ENCODE results near the gene NAV2. TPM values are rescaled to one million over a fixed set of nuclear protein-coding genes. Genes with fewer than 3 reads are reported as not detected.

Gene NAV2
- total RNA-seq, 4 donors from 2014 or later, result 9.6 to 40.0 (median 23.1) TPM

DNA sequence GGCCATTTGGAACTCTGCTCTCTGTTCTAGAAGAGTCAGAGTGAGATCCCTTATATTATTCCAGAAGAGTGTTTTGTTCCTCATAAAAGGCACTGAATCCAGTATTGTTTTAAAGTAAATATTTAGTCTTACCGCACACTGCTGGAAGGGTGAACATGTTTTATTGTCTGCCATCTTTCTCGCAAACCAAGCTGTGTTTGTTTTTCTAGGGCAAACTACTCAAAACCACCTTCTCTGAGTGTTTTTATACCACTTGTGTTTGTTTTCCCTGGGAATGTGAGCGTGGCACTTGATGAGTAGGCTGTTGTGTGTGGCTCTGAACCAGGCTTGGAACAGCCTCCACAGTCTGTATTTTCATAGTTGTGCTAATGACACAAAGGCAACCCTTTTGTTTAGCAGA, 357.8 kb downstream of the NAV2 start:
- TF ChIP-seq POLR2A (IDR thresholded peaks at IDR 0.05) (no peak), POLR2AphosphoS5 (IDR thresholded peaks at IDR 0.05) (no peak), EP300 (IDR thresholded peaks at IDR 0.05; ENCODE audit: low read depth) (no peak)
- TF ChIP-seq, protein P1, sequence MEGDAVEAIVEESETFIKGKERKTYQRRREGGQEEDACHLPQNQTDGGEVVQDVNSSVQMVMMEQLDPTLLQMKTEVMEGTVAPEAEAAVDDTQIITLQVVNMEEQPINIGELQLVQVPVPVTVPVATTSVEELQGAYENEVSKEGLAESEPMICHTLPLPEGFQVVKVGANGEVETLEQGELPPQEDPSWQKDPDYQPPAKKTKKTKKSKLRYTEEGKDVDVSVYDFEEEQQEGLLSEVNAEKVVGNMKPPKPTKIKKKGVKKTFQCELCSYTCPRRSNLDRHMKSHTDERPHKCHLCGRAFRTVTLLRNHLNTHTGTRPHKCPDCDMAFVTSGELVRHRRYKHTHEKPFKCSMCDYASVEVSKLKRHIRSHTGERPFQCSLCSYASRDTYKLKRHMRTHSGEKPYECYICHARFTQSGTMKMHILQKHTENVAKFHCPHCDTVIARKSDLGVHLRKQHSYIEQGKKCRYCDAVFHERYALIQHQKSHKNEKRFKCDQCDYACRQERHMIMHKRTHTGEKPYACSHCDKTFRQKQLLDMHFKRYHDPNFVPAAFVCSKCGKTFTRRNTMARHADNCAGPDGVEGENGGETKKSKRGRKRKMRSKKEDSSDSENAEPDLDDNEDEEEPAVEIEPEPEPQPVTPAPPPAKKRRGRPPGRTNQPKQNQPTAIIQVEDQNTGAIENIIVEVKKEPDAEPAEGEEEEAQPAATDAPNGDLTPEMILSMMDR (IDR thresholded peaks at IDR 0.05), result no peak
- Histone ChIP-seq H3K36me3 (no peaks in the 10 kb centered on the region), H3K27me3 (no peaks in the 10 kb centered on the region), H3K4me3 (no peak overlapping the region), H3K27ac (no peak overlapping the region), H3K4me1 (no peaks in the 10 kb centered on the region), H3K9me3 (no peaks in the 10 kb centered on the region)
- in situ Hi-C loops (cut with MboI; ENCODE audit: low pct_ligation_motif_present in 1 of 4, low pct_unique_long_range_greater_than_20kb in 1 of 4, low sequenced_read_pairs in 3 of 4), result no loop called here
- 54 to 60% methylated on average over 3 of the region's 3 CpGs for WGBS, 2 donors (ENCODE audit: low coverage in 1 of 2)
- no peak for DNase-seq
- intact Hi-C loops (cut with DNase I; ENCODE audit: low total_unique reads), result no loop called here

- no peaks in the 10 kb centered on the region for H3K9me3 ChIP-seq
- H3K27ac ChIP-seq, result no peak overlapping the region
- TF ChIP-seq POLR2AphosphoS5 (IDR thresholded peaks at IDR 0.05), result no peak
- TF ChIP-seq POLR2A (IDR thresholded peaks at IDR 0.05), result no peak
- intact Hi-C loops (cut with DNase I; ENCODE audit: low total_unique reads), result no loop called here
- H3K27me3 ChIP-seq, result no peaks in the 10 kb centered on the region
- DNase-seq, result no peak
- H3K4me3 ChIP-seq, result no peak overlapping the region
- WGBS, 2 donors (ENCODE audit: low coverage in 1 of 2), result 88 to 90% methylated on average over 4 of the region's 4 CpGs
- no peaks in the 10 kb centered on the region for H3K4me1 ChIP-seq
- H3K36me3 ChIP-seq, result no peaks in the 10 kb centered on the region
- in situ Hi-C loops (cut with MboI; ENCODE audit: low pct_ligation_motif_present in 1 of 4, low pct_unique_long_range_greater_than_20kb in 1 of 4, low sequenced_read_pairs in 3 of 4), result loop anchor here in 1 of 4 donors (25.0 kb wide), 1 partner anchor 513 kb away; no protein-coding TSS in a partner anchor
Observed at GRCh38 chr11:20075627-20076026, 363.0 kb downstream of the NAV2 start.

DNA sequence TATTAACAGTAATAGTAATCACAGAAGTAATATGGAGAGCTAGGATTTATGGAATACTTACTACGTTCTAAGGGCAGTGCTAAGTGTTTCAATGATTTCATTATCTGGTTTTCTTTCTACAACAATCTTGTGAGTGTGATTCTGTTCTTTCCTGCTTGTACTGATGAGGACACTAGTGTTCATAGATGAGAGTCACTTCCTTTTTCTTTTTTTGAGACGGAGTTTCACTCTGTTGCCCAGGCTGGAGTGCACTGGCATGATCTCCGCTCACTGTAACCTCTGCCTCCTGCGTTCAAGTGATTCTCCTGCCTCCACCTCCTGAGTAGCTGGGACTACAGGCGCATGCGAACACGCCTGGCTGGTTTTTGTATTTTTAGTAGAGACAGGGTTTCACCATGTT, 366.2 kb downstream of the NAV2 start:
- intact Hi-C loops (cut with DNase I; ENCODE audit: low total_unique reads), result no loop called here

DNA sequence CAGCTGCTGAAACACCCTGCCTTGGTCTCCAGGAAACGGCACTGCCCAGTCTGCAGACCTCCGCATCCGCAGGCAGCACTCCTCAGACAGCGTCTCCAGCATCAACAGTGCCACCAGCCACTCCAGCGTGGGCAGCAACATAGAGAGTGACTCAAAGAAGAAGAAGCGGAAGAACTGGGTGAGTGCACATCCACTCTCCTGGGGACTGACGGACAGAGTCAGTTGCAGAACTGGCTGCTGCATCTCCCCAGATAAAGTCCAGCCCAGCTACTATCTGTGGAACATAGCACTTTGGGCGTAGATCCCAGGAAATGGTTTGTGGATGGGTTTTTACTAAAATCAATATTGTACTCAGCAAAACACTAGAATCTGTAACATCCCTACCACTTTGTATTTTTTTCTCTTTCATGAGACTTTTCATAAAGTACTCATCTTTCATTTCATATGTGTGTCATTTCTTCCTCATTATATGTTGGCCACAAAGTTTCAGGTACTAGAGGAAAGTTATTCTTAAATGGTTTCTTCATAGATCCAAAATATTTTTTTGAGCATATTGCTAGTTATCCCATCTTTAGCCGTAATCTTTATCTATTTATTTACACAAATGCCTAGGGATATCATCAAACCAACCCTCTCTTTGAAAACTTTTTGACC, 367.5 kb downstream of the NAV2 start:
- intact Hi-C loops (cut with DNase I; ENCODE audit: low total_unique reads) (no loop called here), in situ Hi-C loops (cut with MboI; ENCODE audit: low pct_ligation_motif_present in 1 of 4, low pct_unique_long_range_greater_than_20kb in 1 of 4, low sequenced_read_pairs in 3 of 4) (loop anchor here in 1 of 4 donors (25.0 kb wide), 1 partner anchor 518 kb away; no protein-coding TSS in a partner anchor)
- Histone ChIP-seq H3K9me3 (no peaks in the 10 kb centered on the region), H3K27me3 (no peaks in the 10 kb centered on the region), H3K4me1 (no peaks in the 10 kb centered on the region), H3K36me3 (peaks cover 0 to 16% (median 2%) of the 10 kb centered on the region in 4 donors), H3K4me3 (no peak overlapping the region), H3K27ac (no peak overlapping the region)
- no peak for DNase-seq
- no peak for TF ChIP-seq EP300 (IDR thresholded peaks at IDR 0.05; ENCODE audit: low read depth)
- no peak for TF ChIP-seq POLR2A (IDR thresholded peaks at IDR 0.05)
- TF ChIP-seq, protein P1 (IDR thresholded peaks at IDR 0.05), result no peak
- no peak for TF ChIP-seq POLR2AphosphoS5 (IDR thresholded peaks at IDR 0.05)
- WGBS, 2 donors (ENCODE audit: low coverage in 1 of 2), result 77 to 89% methylated on average over 2 to 8 of the region's 9 CpGs

More for the DNA sequence above, 366.2 kb downstream of the NAV2 start:
- no peak overlapping the region for H3K4me3 ChIP-seq
- 90 to 100% methylated on average over 1 to 7 of the region's 7 CpGs for WGBS, 2 donors (ENCODE audit: low coverage in 1 of 2)
- H3K9me3 ChIP-seq, result no peaks in the 10 kb centered on the region
- H3K27me3 ChIP-seq, result no peaks in the 10 kb centered on the region
- H3K27ac ChIP-seq, result no peak overlapping the region
- in situ Hi-C loops (cut with MboI; ENCODE audit: low pct_ligation_motif_present in 1 of 4, low pct_unique_long_range_greater_than_20kb in 1 of 4, low sequenced_read_pairs in 3 of 4), result loop anchor here in 1 of 4 donors (25.0 kb wide), 1 partner anchor 517 kb away; no protein-coding TSS in a partner anchor
- peaks cover 0 to 13% (median 2%) of the 10 kb centered on the region in 4 donors for H3K36me3 ChIP-seq
- no peak for DNase-seq
- TF ChIP-seq EP300 (IDR thresholded peaks at IDR 0.05; ENCODE audit: low read depth) (no peak), POLR2A (IDR thresholded peaks at IDR 0.05) (no peak), POLR2AphosphoS5 (IDR thresholded peaks at IDR 0.05) (no peak)
- TF ChIP-seq, protein P1 (IDR thresholded peaks at IDR 0.05), result no peak
- no peaks in the 10 kb centered on the region for H3K4me1 ChIP-seq

Data from transverse colon (tissue), 4 donors.